ENCODE results near the gene IGFBP7. TPM values are rescaled to one million over a fixed set of nuclear protein-coding genes. Genes with fewer than 3 reads are reported as not detected.

Gene IGFBP7
- total and polyA plus RNA-seq, 2 donors from 2014 or later = 1,703 to 2,157 TPM

DNA sequence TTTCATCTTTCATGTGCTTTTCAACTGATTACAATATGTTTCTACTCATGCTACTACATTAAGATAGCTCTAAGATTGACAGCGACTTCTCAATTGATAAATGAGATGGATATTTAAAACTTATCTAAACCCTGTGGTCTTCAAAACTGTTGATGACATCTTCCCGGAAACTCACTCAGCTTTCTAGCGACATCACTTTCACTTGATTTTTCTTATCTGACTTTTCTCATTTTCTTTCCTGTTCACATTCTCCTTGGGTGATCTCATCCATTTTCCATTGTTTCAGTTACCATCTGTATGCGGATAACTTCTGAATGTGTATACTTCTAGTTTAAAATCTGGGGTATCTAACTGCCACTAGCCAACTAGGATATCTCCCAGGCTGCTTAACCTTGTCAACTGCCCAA is 128.4 kb downstream of the IGFBP7 start:
- FAIRE-seq (no peak), DNase-seq (no peak)
- Histone ChIP-seq H3K9ac (ENCODE audit: low read length in 3 of 3) (no peak overlapping the region), H3K4me1 (ENCODE audit: control insufficient read depth in 2 of 3, insufficient read depth in 2 of 3, low read depth in 1 of 3, low read length in 3 of 3) (peaks cover 0 to 4% (median 0%) of the 10 kb centered on the region in 3 donors), H3K36me3 (ENCODE audit: control insufficient read depth in 2 of 3, insufficient read depth in 3 of 3, low read length in 3 of 3) (peaks cover 2% of the 10 kb centered on the region in 3 donors), H3K27me3 (ENCODE audit: control insufficient read depth, insufficient read depth, low read length) (no peaks in the 10 kb centered on the region), H3K27ac (ENCODE audit: low read depth in 2 of 2, low read length in 2 of 2) (no peak overlapping the region), H3K9me3 (ENCODE audit: control insufficient read depth in 2 of 3, insufficient read depth in 1 of 3, low read length in 3 of 3) (no peaks in the 10 kb centered on the region), H3K4me3 (ENCODE audit: low read length in 3 of 3) (no peak overlapping the region)
- intact Hi-C loops (cut with DNase I) = no loop called here
- TF ChIP-seq, protein P1, sequence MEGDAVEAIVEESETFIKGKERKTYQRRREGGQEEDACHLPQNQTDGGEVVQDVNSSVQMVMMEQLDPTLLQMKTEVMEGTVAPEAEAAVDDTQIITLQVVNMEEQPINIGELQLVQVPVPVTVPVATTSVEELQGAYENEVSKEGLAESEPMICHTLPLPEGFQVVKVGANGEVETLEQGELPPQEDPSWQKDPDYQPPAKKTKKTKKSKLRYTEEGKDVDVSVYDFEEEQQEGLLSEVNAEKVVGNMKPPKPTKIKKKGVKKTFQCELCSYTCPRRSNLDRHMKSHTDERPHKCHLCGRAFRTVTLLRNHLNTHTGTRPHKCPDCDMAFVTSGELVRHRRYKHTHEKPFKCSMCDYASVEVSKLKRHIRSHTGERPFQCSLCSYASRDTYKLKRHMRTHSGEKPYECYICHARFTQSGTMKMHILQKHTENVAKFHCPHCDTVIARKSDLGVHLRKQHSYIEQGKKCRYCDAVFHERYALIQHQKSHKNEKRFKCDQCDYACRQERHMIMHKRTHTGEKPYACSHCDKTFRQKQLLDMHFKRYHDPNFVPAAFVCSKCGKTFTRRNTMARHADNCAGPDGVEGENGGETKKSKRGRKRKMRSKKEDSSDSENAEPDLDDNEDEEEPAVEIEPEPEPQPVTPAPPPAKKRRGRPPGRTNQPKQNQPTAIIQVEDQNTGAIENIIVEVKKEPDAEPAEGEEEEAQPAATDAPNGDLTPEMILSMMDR (IDR thresholded peaks at IDR 0.05; ENCODE audit: borderline replicate concordance, extremely low read depth, insufficient read depth) = no peak

Other genes with a start within 250 kb of the IGFBP7 start
- gene REST, start 202.5 kb downstream of the IGFBP7 start, total RNA-seq = 54.7 TPM
- 5.9 TPM for gene REST, start 202.5 kb downstream of the IGFBP7 start, polyA plus RNA-seq (ENCODE audit: insufficient read depth, low read depth, low replicate concordance)
- gene NOA1, start 132.8 kb downstream of the IGFBP7 start, total RNA-seq = 14.2 TPM
- 8.7 TPM for gene NOA1, start 132.8 kb downstream of the IGFBP7 start, polyA plus RNA-seq (ENCODE audit: insufficient read depth, low read depth, low replicate concordance)
- gene POLR2B, start 131.5 kb downstream of the IGFBP7 start, total RNA-seq = 78.2 TPM
- 30.6 TPM for gene POLR2B, start 131.5 kb downstream of the IGFBP7 start, polyA plus RNA-seq (ENCODE audit: insufficient read depth, low read depth, low replicate concordance)

All from kidney (tissue), 14 donors.